Epithelial cell of proximal tubule (primary cell): ENCODE results near the gene DUOXA2. TPM values are rescaled to one million over a fixed set of nuclear protein-coding genes. Genes with fewer than 3 reads are reported as not detected.

Source experiments
- DNase-seq: peaks from one replicate; pipeline ENCODE4 v3.0.0-alpha.2; 2011; ENCODE audit warnings: low read depth
- H3K4me3 ChIP-seq: 2 replicates; pipeline ENCODE4 v1.5.1; 2011; ENCODE audit warnings: low read depth, mild to moderate bottlenecking, low read length
- CTCF ChIP-seq: conservative IDR thresholded peaks from 2 replicates; pipeline ENCODE4 v1.5.1; 2012; ENCODE audit warnings: low read depth, mild to moderate bottlenecking, low read length
- total RNA-seq: library from RNA; depleted of rRNA; stranded (reverse); fragments of >200 nt; gene quantifications from 2 replicates; pipeline ENCODE4 v1.2.3, GENCODE V29; 2015

The DUOXA2 gene
- total RNA-seq, 1 donor from 2014 or later = not detected

DNA sequence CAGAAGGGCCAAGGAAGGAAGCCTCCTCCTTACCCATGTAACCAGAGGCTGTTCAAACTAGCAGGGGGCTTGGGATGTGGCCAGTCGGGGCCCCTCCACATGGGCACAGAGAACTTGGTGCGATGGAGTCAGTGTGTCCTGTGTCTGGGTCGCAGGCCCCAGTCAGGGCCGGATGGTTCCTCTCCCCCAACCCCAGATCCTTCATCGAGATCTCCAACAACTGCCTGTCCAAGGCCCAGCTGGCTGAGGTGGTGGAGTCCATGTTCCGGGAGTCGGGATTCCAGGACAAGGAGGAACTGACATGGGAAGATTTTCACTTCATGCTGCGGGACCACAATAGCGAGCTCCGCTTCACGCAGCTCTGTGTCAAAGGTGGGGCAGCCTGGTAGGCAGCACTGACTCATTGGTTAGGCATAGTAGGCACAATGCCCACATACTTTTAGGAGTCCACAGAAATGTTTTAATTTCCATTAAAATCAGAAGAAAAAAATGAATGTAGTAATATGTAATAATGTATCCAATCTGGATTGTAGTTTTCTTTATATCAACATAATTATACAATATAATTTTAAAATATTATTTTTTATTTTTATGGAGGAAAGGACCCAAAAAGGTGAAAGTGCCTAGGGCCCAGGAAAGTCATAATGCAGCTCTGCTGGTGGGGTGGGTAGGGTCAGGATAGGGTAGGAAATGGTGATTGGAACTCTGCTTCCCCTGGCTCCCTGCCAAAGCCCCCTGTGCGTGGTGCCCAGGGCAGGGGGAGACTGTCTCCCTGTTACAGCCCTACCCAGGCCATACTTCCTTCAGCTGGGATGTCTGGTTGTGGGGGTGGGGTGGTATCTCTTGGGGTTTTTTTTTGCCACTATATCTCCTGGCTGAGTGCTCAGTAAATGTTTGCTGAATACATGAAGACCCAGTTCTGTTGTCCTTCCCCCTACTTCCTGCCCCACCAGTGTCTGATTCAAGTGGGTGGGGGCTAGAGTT, 34.2 kb downstream of the DUOXA2 start:
- H3K4me3 ChIP-seq = no peak overlapping the region
- no peak for TF ChIP-seq CTCF
- no peak for DNase-seq

DNA sequence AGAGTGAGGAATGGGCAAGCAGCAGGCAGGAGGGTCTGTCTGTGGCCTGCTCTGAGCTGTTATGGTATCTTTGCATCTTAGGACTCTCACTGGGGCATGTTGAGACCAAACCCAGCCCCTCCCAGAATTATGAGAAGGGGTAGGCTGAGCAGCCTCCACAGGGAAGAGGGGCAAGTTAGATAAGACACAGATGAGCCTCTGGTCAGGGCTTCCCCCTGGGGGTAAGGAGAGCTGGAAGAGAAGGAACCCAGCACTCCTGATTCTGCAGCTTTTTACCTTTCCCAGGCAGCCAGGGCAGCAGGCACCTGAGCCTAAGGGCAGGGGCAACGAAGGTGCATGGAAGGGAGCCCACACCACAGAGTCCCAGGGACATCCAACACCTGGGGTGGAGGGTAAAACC, 34.9 kb downstream of the DUOXA2 start:
- TF ChIP-seq CTCF = no peak
- DNase-seq = no peak
- no peak overlapping the region for H3K4me3 ChIP-seq

DNA sequence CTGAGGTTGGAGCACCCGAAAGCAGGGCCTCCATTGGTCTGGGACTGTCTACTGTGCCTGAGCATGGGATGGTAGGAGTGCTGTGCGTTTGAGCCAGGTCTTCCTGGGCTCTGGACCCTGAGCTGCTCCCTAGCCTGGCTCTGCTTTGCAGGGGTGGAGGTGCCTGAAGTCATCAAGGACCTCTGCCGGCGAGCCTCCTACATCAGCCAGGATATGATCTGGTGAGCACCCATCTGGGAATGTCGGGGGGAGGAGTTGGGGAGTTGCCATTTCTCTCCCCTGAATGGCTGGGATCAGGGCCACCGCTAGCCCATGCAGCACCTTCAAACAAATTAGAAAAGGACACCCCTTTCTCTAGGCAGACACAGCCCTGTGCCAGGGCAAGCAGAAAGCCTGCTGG, 36.4 kb downstream of the DUOXA2 start:
- no peak overlapping the region for H3K4me3 ChIP-seq
- no peak for DNase-seq
- TF ChIP-seq CTCF = no peak

- H3K4me3 ChIP-seq = no peak overlapping the region
- TF ChIP-seq CTCF = no peak
- no peak for DNase-seq
These were observed 36.9 kb downstream of the DUOXA2 start for GRCh38 chr15:45150997-45151396.

DNA sequence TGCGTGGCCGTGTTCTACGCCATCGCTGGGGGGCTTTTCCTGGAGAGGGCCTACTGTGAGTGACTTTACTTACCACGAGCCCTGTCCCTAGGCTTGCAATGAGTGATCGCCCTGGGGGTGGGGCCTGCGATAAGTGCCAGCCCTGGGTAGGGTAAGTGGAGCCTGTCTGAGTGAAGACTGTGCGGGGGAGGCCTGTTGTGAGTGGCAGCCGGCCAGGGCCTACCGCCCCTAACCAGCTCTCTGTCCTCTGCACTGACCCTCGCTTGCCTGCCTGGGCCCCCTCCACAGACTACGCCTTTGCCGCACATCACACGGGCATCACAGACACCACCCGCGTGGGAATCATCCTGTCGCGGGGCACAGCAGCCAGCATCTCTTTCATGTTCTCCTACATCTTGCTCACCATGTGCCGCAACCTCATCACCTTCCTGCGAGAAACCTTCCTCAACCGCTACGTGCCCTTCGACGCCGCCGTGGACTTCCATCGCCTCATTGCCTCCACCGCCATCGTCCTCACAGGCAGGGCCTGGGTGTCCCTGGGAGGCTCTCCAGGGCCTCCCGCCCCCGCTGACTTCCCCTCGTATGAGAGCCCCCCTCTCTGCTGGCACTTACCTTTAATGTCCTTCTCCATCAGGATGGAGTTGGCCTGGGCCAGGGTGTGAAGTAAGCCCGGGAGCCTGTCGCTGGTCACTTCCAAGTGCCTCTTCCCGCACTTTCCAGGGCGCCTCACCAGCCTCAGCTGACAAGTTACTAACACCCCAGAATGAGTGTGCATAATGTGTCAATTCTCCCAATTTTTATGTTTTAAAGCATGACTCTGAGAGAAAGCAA, 38.1 kb downstream of the DUOXA2 start:
- DNase-seq = no peak
- H3K4me3 ChIP-seq = no peak overlapping the region

GRCh38 chr15:45155739-45156138, 41.6 kb downstream of the DUOXA2 start:
- H3K4me3 ChIP-seq = no peak overlapping the region
- no peak for TF ChIP-seq CTCF
- no peak for DNase-seq

More for the DNA sequence above, 38.1 kb downstream of the DUOXA2 start:
- no peak for TF ChIP-seq CTCF
